Stimulated activated CD4-positive, alpha-beta T cell treated with anti-CD3 and anti-CD28 coated beads, TNF-alpha, amount 100 ng/mL, for 48 hours (primary cell): ENCODE data around the gene PHACTR3.

Source experiments
- DNase-seq, 3 donors: peaks; one replicate each; pipeline ENCODE4 v3.0.0-alpha.2; 2020; ENCODE audit warnings: low read depth in 3 of 3

The PHACTR3 gene

GRCh38 chr20:59814840-59815340 is 210.6 kb downstream of the PHACTR3 start:
- no peak for DNase-seq

GRCh38 chr20:59816146-59816738 is 211.9 kb downstream of the PHACTR3 start:
- no peak for DNase-seq

GRCh38 chr20:59817406-59817805 is 213.1 kb downstream of the PHACTR3 start:
- DNase-seq, result no peak

GRCh38 chr20:59817846-59818615 is 213.7 kb downstream of the PHACTR3 start:
- DNase-seq, result no peak

- DNase-seq, result no peak
Measured at GRCh38 chr20:59818911-59819310, 214.6 kb downstream of the PHACTR3 start.

DNA sequence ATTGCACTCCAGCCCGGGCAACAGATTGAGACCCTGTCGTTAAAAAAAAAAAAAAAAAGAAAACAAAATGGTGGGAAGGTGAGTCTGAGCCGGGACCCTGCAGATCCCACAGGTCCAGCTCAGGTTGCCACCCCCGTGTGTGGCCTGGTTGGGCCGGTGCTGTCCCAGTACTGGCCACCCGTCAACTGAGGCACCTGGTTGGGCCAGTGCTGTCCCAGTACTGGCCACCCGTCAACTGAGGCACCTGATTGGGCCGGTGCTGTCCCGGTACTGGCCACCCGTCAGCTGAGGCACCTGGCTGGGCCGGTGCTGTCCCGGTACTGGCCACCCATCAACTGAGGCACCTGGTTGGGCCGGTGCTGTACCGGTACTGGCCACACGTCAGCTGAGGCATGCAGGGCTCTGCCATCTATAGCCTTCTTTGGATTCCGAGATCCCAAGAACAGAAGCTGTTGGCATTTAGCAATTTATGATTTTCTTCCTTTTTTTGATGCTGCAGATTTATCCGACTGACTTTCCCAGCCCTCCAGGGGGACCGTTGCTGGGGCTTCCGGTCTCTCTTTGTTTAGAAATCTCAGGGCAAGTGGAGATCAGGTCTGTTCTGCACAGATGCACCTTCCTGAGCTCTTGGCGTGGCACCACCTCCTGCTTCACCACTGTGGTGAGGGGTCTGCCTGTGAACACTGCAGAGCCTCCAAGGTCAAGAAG is 215.3 kb downstream of the PHACTR3 start:
- DNase-seq, result no peak

- no peak for DNase-seq
Measured at GRCh38 chr20:59820204-59821041, 216.1 kb downstream of the PHACTR3 start.

- DNase-seq, result no peak
Measured at GRCh38 chr20:59821201-59821600, 216.9 kb downstream of the PHACTR3 start.

GRCh38 chr20:59821788-59822187 is 217.4 kb downstream of the PHACTR3 start:
- DNase-seq, result no peak

DNA sequence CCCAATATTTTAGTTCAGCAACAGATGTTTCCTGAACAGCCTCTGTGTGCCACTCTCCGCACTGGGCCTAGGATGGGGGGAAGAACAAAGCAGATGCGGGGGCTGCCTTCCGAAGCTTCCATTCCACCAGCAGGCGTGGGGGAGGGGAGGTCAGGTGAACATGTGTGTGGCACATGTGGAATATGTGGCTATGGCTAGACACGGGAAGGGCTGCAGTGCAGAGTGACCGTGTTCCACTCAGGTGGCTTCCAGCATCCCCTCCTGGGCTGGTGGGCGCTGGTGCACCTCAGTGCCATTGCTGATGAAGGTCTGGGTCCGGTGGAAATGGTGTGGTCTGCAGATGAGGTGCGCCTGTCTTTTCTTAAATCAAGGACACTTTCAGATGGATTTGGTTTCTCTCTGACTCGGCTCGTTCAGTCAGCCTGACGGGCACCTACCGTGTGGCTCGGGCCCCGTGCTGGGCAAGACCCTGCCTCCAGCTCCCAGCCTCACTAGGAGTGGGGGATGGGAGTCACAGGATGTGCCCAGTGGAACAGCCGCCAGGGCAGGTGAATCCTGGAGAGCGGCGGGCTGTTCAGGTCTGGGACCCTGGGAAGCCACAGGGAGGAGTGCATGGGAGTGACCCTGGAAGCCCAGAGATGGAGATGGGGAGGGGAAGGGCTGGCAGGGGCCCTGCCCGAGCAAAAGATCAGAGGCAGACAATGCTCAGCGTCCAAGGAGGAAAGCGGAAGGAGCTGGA is 218.1 kb downstream of the PHACTR3 start:
- no peak for DNase-seq

GRCh38 chr20:59823030-59823423 is 218.7 kb downstream of the PHACTR3 start:
- no peak for DNase-seq

DNA sequence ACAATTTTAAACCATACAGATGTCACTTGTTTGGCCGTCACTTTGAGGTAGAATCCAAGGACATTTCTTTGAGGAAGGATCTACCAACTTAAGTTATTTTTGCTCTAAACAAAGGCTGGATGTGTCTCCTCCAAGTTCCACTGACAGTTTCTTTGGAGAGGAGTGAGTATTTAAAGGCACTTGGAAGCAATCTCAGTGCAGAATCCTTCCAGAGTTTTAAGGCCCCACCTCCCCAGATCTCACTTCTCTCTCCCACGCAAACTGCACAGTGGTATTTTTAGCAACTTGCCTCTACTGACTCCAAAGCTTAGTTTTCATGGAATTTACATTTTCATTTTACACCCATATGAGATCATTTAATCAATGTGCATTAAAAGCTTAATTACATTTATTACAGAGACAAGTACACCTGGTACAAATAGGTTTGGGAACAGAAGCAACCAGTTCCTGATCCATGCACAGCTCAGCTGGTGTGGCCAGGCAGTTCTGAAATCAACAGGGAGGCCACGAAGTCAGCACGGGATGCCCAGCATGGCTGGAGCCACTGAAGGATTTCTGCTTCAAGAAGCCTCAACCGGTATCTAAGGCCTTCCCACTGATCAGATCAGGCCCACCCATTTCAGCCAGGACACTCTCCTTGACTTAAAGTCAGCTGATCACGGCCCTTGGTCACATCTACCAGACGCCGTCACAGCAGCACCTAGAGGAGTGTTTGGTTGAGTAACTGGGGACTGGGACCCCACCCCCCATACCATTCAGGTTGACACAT is 219.3 kb downstream of the PHACTR3 start:
- DNase-seq, result no peak

DNA sequence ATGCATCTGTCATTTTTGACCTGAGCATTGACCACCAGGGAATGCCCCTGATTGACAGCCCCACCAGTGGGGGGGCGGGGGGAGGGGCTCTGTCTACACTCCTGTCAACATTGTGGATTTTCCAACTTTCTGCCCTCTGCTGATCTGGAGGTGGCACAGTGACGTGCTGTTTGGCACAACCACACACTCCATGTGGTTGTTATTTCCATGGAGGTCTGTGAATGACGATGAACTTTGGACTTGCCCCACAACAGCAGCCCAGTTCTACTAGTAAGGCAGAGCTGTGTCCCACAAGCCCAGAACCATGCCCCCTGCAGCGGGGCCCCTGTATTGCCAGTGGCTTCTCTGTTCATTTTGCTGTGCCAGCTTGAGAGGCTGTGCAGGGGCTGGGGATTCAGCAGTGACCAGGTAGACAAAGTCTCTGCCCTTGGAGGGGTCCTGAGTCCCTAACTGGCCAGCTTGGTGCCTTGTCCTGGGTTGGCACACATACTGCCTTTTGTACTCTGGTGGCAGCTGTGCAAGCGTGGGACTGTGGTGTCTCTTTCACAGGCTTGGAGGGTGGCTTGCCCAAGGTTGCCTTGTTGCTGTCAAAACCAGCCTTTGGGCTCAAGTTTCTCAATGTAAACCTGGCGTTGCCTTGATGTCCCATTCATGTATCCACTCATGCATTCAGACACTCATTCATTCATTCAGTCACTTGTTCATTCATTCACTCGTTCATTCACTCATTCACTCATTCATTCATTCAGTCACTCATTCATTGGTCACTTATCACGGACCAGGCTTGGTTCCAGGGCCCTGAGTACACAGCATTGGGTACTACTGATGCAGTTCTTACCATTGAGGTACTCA is 220.6 kb downstream of the PHACTR3 start:
- no peak for DNase-seq

- no peak for DNase-seq
Measured at GRCh38 chr20:59825563-59825920, 221.2 kb downstream of the PHACTR3 start.

DNA sequence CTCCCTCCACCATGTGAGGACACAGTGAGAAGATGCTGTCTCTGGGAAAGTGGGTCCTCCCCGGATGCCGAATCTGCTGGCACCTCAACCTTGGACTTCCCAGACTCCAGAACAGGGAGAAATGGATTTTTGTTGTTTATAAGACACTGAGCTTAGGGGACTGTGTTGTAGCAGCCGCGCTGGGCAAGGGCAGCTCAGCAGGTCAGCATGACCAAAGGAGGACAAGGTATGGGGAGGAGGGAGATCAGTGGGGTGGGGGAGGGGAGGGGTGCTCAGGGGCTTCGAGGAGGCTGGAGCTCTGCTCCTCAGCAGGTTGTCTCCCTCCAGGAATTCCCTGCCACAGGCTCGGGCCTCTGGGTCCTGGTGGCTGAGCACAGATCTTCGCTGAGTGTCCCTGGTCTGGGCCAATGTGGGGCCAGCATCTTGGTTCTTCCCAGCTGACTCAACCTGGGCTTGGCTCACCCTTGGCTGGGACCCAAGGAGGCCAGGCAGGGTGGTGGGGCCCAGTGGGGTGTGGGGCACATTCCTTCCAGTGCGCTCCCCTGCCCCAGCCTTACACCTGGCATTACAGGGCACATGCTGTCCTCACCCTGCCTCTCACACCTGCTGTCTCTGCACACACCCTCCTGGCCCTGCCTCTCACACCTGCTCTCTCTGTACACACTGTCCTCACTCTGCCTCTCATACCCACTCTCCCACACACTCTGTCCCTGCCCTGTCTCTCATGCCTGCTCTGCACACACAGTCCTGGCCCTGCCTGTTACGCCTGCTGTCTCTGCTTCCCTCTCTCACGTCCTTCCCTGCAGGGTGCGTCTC is 221.8 kb downstream of the PHACTR3 start:
- no peak for DNase-seq

- DNase-seq, result no peak
Measured at GRCh38 chr20:59827138-59828056, 223.1 kb downstream of the PHACTR3 start.
